ENCODE measurements around the gene KIN.
"Not testable (repeated sequence)": the region's sequence is repeated elsewhere in the genome, so short reads cannot be mapped to it uniquely, and the experiment has no call there.

The KIN gene, protein sequence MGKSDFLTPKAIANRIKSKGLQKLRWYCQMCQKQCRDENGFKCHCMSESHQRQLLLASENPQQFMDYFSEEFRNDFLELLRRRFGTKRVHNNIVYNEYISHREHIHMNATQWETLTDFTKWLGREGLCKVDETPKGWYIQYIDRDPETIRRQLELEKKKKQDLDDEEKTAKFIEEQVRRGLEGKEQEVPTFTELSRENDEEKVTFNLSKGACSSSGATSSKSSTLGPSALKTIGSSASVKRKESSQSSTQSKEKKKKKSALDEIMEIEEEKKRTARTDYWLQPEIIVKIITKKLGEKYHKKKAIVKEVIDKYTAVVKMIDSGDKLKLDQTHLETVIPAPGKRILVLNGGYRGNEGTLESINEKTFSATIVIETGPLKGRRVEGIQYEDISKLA

DNA sequence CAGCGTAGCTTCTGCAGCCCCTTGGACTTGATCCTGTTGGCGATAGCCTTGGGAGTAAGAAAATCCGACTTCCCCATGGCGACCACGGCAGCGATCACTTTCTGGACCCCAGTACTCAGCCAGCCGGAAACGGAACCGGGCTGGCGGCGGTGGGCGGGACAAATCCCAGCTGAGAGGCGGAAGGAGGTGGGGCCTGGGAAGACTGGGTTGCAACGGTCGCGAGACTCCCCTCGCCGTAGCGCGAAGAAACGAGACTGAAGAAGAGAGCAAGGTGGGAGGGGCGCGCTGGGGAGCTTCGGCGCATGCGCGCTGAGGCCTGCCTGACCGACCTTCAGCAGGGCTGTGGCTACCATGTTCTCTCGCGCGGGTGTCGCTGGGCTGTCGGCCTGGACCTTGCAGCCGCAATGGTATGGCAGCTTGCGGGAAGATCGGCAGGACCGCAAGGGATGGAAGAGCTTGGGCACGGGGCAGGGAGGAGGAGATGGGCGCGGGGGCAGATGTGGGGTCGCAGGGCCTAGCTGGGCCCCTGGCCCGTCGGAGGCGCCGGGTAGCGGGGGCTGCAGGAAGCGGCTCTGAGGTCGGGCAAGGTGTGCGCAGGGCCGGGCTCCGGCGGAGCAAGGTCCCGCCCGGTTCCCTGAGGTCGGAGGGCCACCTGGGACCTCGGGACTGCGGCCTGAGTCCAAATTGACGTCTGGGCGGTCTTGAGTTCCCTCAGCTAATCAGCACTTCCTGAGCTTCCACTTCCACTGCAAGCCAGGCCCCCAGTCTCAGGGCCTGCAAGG is at the start of gene KIN, which contains the start of gene ATP5F1C:
TSS of gene KIN (minus strand) at position 137 of the 782 bp plus-strand sequence. CDS start at position 77, 60 bp downstream.
TSS of gene ATP5F1C (plus strand) at position 321 of the 782 bp plus-strand sequence. CDS start at position 352, 31 bp downstream.
- peak; percentile 82 for DNase-seq

DNA sequence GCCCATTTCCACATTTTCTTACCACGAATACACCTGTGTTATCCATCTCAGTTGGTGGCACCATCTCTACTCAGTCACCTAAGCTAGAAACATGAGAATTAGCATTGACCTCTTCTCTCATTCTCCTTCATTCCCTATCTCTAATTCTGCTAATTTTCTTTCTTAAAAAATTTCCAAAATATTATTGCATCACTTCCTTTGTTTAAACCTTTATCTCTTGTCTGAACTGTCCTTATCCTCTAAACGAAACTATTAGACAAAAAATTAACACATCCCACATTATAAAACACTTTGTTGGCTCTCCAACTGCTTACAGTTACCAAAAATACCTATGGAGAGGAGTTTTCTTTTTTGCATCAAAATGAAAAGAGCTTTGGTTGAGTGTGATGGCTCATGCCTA is 48.8 kb upstream of the KIN start:
- DNase-seq: no peak

DNA sequence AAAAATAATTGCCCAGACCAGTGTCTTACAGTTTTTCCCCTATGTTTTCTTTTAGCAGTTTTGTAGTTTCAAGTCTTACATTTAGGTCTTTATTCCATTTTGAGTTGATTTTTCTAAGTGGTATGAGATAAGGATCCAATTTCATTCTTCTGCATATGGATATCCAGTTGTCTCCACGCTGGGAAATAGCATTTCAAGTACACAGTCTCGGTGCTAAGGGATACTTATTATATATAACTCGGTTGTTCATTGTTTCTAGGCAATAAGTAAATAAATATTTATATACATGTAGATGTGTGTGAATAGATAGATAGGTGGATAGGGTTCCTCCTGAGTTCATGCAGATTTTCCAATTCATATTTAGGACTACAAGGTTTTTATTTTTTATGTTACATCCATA is 46.5 kb upstream of the KIN start:
- DNase-seq: no peak

DNA sequence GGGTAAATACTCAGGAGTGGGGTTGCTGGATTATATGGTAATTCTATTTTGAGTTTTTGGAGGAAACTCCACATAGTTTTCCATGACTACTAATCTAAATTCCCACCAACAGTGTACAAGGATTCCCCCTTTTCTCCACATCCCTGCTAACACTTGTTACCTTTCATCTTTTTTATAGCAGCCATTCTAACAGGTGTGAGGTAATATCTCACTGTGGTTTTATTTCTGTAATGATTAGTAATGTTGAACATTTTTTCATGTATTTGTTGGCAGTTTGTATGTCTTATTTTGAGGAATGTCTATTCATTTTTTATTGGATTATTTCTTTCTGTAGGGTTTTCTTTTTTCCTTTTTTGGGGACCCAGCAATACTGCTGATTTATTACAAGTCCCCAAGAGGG is 45.4 kb upstream of the KIN start:
- DNase-seq: no peak

DNA sequence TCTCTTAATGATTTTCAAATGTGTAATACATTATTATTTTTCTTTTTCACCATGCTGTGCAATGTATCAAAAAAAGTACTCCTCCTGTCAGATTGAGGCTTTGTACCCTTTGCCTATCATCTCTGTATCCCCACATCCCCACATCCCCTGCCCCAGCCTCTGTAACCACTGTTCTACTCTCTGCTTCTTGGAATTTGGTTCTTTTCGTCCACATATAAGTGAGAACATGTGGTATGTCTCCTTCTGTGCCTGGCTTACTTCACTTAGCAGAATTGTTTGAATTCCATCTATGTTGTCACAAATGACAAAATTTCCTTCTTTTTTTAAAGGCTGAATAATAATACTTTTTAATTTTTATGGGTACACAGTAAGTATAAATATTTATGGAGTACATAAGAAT is 44.3 kb upstream of the KIN start:
- no peak for DNase-seq

DNA sequence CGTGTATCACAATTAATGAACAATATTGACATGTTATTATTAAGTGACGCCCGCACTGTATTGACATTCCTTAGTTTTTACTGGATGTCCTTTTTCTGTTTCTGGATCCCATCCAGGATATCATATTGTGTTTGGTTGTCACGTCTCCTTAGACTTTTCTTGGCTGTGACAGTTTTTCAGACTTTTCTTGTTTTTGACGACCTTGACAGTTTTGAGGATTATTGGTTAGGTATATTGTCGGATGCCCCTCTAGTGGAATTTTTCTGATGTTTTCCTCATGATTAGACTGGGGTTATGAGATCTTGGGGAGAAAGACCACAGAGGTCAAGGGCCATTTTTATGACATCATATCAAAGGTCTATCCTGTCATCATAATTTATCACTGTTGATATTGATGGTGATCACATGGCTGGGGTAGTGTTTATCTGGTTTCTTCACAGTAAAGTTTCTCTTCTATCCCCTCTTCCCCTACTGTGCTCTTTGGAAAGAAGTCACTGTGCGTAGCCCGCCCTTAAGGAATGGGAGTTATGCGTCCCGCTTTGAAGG is 41.6 kb upstream of the KIN start:
- no peak for DNase-seq

DNA sequence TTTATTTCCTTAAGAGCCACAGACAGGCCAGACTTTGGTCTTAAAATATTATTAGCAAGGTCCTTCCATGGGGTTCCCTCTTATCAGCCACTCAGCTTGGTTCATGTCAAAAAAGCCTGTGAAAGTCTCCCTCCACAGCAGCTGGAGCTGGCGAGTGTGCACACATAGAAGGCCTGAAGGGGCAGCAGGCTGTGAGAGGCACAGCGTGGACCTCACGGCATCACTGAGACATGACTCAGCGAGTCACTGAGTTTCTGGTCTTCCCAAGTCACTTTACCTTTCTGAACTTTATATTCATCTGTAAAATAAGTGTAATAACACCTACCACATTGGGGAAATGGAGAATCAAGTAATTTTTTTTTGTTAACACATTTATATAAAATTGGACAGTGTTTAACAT is 39.2 kb upstream of the KIN start:
- no peak for DNase-seq

DNA sequence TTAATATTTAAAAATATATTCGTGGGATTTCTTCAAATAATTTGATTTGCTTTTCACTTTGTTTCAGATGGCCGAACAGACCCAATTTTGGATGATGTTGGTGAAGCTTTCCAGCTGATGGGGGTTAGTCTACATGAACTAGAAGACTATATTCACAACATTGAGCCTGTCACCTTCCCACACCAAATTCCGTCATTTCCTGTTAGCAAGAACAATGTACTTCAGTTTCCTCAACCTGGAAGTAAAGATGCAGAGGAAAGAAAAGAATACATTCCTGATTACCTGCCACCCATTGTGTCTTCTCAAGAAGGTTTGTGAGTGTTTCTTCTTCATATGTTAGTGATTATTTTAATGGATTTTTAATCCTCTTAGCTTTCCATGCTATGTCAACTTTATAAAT is 36.5 kb upstream of the KIN start:
- DNase-seq: no peak

DNA sequence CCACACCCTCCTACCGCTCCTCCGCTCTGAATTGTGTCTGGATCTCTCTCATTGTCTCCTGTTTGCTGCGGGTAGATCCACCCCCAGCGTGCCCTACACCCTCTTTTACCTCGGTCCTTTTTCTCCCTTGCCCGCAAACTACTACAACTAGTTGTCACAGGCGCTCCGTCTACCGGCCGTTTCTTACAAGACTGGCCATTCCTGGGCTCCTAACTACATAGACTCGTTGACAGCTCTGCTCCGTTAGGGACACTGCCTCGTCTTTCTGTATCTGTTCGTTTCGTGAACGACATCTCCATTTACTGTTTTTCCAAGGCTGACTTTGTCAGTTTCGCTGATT is 31.3 kb upstream of the KIN start:
- DNase-seq: peak; percentile 2

DNA sequence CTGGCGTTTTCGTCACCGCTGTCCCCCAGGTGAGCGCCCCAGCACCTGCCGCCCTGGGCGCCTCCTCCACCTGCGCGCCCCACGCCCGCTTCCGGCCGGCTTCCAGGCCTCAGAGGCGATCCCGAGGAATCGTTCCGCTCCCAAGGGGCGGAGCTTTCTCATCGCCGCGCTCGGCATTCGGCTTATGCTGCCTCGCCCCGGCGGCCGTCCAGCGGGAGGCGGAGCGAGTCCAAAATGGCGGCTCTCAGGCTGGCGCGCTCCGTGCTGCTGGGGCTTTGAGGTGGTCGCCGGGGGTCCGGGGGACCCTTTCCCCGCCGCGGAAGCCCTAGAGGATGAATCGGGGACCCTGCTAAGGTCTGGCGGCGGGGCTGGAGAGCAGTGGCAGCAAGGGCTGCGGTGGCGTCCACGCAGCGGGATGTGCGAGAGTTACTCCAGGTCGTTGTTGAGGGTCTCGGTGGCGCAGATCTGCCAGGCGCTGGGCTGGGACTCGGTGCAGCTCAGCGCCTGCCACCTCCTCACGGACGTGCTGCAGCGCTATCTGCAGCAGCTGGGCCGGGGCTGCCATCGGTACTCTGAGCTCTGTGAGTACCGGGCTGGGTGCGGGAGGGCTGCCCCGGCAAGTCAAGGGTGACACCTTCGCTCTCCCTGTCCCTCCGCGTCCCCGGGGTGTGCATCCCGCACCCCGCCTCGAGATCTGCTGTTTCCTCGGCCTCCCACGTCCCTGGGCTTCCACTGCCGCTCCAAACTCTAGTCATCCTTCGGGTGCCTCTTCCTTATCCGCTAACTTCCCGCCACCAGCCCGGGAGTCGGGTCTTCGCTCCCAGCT is 30.7 kb upstream of the KIN start, which contains the start of gene TAF3:
TSS of gene TAF3 (plus strand) at position 211 of the 826 bp plus-strand sequence. CDS start at position 416, 205 bp downstream.
- DNase-seq: peak; percentile 15

DNA sequence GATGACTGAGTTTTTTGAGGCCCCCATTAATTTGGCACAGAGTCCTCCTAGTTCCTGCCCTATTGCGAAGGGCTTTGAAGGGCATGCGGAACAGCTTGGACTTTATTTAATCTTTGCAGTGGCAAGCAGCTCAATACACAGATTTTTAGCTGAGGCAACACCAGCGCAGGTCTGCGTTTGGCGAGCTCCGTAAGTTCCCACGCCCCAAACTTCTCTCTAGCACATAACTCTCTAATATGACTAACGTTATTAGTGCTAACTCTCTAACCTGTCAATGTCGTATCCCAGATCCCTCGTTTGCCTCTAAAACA is 30.1 kb upstream of the KIN start:
- no peak for DNase-seq

DNA sequence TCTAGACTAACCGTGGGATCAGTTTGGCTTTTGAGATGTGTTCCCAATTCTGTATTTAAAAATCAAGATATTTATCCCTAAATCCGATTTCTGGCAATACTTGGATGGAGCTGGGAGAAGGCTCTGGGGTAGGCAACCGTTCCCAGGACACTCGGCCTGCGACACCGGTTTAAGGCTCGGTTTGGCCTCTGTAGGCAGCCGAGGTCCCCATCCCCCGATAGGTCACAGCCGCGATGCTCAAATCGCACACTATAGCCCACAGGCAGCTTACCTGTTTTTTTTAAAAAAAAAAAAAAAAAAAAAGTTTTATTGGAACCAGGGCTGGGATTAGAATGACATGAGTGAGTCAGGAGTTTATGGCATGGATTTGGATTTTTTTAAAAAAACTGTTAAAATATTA is 29.8 kb upstream of the KIN start:
- no peak for DNase-seq

DNA sequence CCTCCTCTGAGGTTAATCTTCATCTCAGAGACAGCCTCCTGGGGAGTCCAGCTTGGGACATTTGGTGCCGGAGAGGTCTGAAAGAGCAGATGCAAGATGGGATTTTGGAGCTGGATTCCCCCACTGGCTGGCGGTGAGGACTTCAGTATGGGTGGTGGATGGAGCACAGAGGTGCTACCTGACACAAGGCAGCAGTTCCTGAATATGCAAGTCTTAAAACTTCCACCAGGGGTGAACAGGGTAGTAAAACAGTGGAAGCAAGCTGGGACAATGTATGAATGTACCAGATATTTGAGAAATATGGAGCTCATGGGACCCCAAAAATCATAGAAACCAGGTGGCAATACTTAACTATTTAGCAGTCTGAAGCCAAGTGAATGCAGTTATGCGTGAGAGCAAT is 25.7 kb upstream of the KIN start:
- DNase-seq: no peak

DNA sequence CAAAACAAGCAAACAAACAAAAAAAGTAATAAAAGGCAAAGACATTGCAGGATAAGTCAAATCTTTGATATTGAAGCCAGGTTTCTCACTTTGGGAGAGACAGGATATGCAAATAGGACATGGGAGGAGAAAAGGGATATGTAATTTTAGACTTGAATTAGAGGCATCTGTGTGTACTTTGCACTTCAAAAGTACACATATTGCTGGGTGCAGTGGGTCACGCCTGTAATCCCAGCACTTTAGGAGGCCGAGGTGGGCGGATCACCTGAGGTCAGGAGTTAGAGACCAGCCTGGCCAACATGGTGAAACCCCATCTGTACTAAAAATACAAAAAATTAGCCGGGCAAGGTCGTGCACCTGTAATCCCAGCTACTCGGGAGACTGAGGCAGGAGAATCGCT is 23.9 kb upstream of the KIN start:
- not testable (repeated sequence) for DNase-seq

DNA sequence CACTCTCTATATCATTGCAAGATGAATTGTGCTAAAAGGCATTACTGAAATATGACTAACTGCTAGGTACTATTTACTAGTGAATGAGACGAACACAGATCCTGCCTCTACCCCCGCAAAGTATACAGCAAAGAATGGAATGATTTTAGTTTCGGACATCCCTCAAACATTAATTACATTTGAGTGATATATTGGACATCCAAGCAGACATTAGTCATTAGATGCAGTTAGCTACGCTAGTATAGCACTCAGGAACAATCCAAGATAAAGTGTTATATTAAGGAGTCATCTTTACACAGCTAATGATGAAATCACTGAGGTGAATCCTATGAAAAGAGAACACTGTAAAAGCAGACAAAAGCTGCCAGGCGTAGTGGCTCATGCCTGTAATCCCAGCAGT is 23.2 kb upstream of the KIN start:
- no peak for DNase-seq

DNA sequence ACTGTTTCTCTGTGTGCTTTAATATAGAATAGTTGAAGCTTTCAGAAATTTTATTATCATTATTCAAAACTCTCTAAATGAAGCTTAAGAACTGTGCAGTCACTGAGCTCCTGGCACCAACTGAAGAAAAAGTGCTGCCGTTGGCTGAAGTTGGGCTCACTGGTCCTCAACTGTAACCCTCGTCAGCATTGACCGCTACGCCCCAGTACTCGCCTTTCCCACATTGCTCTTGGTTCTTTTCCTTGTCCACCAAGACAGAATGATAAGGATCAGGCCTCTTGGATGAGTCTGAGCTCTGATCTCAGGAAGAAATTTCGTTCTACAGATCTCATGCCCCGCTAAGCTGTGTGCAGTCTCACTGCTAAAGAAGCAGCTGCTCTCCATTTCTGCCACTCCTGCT is 22.6 kb upstream of the KIN start:
- DNase-seq: no peak

DNA sequence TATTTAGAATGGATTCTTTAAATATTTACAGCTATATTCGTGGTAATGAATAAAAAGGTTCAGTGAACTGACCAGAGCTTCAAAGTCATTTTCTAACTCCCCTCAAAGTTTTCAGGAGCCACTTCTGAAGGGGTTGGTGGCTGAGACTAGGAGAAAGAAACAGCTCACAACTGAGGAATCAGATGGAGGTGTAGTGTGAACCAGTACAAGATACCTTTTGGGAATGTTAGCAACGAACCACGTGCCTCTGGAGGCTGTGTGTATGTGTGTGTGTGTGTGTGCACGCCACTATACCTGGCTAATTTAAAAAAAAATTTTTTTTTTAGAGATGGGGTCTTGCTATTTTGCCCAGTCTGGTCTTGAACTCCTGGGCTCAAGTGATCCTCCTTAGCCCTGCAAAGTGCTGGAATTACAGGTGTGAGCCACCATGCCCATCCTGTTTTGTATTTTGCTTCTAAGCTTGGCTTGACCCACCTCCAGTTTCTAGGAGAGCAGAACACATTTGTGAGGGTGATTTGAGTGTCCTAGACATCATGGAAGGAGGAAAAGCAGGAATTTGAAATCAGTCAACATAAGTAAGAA is 21.0 kb upstream of the KIN start:
- no peak for DNase-seq

DNA sequence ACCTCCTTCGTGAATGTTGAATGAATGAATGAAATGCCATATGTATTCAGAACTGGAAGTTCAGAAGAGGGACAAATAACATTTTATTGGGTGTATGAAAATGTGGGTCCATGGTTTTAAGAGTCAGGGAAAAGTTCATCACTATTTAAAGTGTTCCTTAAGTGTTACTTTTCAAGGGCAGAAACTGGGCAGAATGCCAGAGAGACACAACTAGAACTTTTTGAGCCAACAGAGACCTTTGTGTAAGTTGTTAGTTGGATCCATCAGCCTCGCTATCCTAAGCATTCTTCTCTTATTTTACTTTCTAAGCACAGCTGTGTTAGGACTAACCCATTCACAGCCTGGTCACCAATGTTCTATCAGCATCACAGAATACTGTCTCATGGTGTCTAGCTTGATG is 16.9 kb upstream of the KIN start:
- no peak for DNase-seq

DNA sequence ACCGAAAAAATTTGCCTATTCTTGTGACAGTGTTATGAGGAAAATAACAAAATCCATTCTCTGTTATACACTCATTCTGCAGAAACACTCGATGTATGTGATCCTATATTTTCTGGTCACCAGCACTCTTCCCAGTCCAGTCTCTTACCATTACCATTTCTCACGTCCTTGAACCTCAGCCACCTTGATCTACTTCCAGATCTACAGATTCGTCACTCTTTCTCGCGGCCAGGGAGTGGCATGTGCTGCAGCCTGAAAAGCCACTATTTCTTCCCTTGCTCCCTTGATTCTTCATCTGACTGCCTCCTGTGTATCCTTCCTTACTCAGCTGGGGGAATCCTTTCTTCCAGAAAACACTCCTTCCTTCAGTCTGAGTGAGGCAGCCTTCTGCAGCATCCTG is 16.4 kb upstream of the KIN start:
- DNase-seq: no peak

DNA sequence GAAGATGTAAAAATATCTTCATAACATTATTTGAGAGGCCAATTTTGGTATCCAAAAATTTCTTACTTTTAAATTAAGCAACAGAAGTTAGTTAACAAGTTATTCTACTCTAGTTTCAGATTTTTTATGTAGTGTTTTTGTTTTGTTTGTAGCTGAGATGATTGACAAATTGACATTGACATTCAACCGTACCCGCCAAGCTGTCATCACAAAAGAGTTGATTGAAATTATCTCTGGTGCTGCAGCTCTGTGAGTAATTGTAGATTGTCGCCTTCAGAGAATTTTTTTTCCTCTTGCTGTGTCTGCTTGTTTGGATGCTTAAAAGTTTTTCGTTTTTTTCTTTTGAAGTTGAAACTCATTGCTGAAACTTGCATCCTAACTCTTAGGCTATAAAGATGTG is 14.8 kb upstream of the KIN start:
- DNase-seq: no peak

DNA sequence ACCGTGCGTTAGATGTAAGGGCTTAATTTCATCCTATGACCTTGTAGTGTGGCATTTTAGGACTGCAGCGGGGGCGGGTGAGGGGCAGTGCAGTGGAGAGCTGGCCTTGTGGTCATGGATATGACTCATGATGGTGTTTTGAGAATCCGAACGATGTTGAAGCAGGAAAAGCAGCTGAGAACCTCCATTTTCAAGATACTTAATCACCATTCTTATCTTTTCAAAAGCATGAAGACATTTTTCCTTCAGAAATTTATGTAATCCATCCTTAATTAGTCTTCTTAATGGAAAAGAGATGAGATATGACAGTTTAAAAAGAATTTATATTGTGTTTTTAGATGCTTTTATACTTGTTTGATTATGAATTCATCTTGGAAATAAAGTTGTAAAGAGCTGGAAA is 9.8 kb upstream of the KIN start:
- no peak for DNase-seq

DNA sequence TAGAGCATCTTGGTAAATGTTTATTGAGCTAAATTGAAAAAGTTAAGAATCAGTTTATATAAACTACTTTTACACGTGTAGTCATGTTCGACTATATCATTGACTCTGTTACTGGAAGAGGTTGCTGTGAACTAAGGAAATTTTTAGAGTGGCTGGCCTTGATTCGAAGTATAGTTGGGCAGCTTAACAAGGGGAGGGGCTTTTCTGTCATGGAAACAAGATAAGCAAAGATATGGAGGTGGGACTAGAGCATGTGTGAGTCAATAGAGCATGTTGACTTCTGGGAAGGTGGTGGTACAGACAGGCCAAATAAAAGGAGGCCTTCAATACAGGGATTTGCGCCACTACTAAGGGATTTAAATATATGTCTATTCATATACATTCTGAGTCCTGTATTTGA is 7.8 kb upstream of the KIN start:
- no peak for DNase-seq
